ENCODE data around the gene PPP3CA.
"Not testable (repeated sequence)": the region's sequence is repeated elsewhere in the genome, so short reads cannot be mapped to it uniquely, and the experiment has no call there.

PPP3CA gene

DNA sequence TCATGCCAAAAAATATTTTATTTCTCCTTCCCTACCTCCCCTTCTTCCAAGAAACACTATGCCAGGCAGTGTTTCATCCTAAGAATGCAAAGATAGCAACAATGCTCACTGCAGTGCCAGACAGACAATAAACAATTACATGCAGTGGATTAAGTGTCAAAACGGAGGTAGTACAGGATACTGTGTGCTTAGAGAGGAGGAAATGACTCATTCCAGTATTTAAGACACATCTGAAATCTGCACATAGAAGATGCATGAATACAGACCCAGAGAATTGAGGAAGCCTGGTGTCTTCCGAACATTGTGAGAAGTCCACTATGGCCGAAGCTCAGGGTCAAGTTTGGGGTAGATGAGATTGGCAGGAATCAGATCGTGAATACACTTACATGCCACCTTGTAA is 326.4 kb downstream of the PPP3CA start:
- DNase-seq (ENCODE audit: extremely low read depth in 1 of 2, low read depth in 1 of 2): no peak

- DNase-seq (ENCODE audit: extremely low read depth in 1 of 2, low read depth in 1 of 2): no peak
Observed at GRCh38 chr4:101019941-101020401, 327.4 kb downstream of the PPP3CA start.

DNA sequence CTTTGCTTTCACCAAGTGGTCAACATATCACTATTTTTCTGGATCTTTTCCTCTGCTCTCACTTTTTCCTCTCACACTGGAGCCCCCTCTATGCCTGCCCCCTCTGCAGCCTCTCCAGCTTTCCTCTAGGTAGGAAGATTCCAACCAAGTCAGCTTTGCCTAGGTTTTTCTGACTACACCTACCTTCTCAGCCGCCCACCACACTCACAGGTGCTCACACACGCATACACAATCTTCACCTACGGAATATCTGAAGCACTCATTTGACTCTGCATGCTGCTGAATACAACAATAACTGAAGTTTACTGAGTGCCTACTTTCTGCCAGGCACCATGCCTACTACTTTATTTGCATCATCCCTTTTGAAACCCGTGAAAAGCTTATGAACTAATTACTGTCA is 328.0 kb downstream of the PPP3CA start:
- DNase-seq (ENCODE audit: extremely low read depth in 1 of 2, low read depth in 1 of 2): no peak

GRCh38 chr4:101018836-101019235 is 328.5 kb downstream of the PPP3CA start:
- DNase-seq (ENCODE audit: extremely low read depth in 1 of 2, low read depth in 1 of 2): no peak

- DNase-seq (ENCODE audit: extremely low read depth in 1 of 2, low read depth in 1 of 2): no peak
Observed at GRCh38 chr4:101014417-101014816, 332.9 kb downstream of the PPP3CA start.

- no peak for DNase-seq (ENCODE audit: extremely low read depth in 1 of 2, low read depth in 1 of 2)
Observed at GRCh38 chr4:101010987-101011386, 336.3 kb downstream of the PPP3CA start.

DNA sequence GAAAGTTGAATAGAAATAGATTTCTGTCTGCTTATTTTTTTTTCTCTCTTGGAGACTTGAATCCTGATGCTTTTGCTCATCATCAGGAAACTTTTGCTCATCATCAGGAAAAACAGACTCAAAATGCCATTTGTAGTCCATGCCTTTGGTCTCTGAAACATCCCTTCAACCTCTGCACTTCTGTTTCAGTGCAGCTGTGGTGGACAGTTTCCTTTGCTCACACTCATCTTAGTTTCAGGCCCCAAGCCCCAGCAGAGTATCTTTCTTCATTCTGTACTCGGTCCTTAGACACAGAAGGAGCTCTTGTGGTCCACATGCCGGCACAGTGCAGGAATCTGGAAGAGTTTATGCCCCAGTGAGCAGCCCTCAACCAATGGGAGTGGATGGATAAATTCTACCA is 337.9 kb downstream of the PPP3CA start:
- DNase-seq (ENCODE audit: extremely low read depth in 1 of 2, low read depth in 1 of 2): no peak

DNA sequence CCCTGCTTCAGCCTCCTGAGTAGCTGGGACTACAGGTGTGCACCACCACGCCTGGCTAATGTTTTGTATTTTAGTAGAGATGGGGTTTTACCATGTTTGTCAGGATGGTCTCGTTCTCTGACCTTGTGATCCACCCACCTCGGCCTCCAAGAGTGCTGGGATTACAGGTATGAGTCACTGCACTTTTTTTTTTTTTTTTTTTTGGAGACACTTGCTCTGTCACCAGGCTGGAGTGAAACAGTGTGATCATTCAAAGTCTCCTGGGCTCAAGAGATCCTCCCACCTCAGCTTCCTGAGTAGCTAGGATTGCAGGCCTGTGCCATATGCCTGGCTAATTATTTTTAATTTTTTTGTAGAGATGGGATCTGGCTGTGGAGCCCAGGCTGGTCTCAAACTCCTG is 338.8 kb downstream of the PPP3CA start:
- DNase-seq (ENCODE audit: extremely low read depth in 1 of 2, low read depth in 1 of 2): no peak

DNA sequence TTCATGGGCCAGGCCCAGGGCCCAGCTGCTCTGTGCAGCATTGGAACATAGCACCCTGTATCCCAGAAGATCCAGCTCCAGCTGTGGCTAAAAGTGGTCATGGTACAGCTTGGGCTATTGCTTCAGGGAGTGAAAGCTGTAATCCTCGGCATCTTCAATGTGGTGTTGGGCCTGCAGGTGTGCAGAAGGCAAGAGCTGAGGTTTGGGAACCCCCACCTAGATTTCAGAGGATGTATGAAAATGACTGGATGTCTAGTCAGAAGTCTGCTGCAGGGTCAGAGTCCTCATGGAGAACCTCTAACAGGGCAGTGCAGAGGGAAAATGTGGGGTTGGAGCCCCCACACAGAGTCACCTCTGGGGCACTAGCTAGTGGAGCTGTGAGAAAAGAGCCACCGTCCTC is 341.7 kb downstream of the PPP3CA start:
- DNase-seq (ENCODE audit: extremely low read depth in 1 of 2, low read depth in 1 of 2): no peak

DNA sequence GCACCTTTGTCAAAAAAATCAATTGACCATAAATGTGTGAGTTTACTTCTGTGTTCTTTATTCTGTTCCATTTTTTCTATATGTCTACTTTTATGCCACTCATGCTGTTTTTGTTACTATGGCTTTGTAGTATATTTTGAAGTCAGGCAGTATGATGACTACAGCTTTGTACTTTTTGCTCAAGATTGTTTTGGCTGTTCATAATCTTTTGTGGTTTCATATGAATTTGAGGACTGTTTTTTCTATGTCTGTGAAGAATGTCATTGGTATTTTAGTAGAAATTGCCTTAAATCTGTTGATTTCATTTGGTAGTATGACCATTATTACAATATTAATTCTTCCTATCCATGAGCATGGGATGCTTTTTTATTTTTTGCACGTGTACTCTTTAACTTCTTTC is 346.8 kb downstream of the PPP3CA start:
- no peak for DNase-seq (ENCODE audit: extremely low read depth in 1 of 2, low read depth in 1 of 2)

DNA sequence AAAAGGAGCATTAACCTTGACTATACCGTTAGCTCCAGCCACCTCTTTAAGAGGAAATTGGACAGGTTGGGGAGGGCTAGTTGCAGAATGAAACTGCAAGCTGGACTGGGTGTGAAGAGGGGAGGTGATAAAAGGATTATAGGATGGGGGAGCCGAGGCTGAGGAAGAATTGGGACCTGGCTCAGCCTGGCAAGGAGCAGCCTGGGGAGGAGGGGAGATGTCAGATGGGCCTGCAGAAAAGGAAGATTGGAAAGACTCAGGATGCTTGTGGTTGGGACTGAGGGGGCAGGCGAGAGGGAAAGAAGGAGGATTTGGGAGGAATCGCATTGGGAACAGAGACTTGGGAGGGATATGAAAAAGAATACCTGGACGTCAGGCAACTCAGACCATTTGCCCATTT is 351.7 kb downstream of the PPP3CA start:
- no peak for DNase-seq (ENCODE audit: extremely low read depth in 1 of 2, low read depth in 1 of 2)

GRCh38 chr4:100995002-100995401 is 352.3 kb downstream of the PPP3CA start:
- DNase-seq (ENCODE audit: extremely low read depth in 1 of 2, low read depth in 1 of 2): not testable (repeated sequence)

- DNase-seq (ENCODE audit: extremely low read depth in 1 of 2, low read depth in 1 of 2): not testable (repeated sequence)
Observed at GRCh38 chr4:100991332-100992069, 355.8 kb downstream of the PPP3CA start.

- DNase-seq (ENCODE audit: extremely low read depth in 1 of 2, low read depth in 1 of 2): no peak
Observed at GRCh38 chr4:100989401-100989800, 357.9 kb downstream of the PPP3CA start.

DNA sequence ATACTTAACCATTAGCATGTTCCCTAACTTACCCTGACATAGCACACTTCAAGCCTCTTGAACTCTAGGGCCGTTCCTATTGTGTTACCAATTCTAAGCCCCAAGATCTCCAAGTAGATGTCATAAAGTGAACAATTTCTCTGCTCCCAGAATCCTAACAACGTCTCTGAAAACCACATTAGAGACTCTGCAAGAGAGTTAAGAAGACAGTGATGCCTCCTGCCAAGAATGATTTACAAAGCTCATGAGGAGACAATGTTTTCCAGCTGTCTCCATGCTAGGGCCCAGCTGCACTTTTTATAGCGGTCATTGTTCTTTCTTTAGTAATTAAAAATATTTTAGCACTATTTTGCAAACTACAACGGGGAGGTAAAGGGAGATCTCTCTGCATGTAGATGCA is 358.4 kb downstream of the PPP3CA start:
- no peak for DNase-seq (ENCODE audit: extremely low read depth in 1 of 2, low read depth in 1 of 2)

DNA sequence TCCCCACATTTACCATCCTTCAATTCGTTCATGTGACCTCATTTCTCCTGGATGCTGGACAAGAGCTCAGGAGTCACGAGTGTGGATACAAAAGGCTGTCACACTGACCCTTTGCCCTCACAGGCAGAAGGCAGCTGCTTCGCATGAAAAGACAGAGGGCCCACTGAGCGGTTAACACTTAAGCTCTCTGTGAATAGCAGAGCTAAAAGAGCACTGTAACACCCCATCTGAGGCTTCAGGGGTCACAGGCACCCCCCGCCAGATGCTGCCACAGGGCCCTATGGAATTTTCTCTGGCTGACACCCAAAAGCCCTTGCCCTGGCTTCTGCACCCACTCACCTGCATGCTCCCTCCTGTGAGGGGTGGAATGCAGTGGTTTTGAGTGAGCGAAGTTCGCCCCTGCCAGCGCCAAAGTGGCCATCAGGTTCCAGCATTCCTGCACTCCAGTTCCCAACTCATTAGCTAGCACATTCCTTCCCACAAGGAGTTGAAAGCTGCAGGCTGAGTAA is 360.9 kb downstream of the PPP3CA start:
- no peak for DNase-seq (ENCODE audit: extremely low read depth in 1 of 2, low read depth in 1 of 2)

- no peak for DNase-seq (ENCODE audit: extremely low read depth in 1 of 2, low read depth in 1 of 2)
Observed at GRCh38 chr4:100985576-100985975, 361.8 kb downstream of the PPP3CA start.

DNA sequence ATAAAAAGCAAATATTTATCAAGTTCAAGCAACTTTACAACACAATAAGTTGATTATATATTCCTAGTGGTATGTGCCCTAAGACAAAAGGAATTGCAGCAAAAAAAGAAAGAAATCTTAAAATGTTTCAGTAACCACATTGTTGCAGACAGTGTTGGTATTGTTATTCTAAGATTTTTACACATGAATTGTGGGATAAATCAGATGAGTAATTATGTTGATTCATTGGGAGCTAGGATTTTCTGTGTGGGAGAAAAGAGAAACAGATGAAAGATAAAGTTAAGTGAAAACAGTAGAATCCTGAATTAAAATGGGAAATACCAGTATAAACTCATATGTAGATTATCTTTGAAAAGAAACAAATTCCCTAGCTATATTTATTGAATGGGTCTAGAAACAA is 362.4 kb downstream of the PPP3CA start:
- DNase-seq (ENCODE audit: extremely low read depth in 1 of 2, low read depth in 1 of 2): no peak

DNA sequence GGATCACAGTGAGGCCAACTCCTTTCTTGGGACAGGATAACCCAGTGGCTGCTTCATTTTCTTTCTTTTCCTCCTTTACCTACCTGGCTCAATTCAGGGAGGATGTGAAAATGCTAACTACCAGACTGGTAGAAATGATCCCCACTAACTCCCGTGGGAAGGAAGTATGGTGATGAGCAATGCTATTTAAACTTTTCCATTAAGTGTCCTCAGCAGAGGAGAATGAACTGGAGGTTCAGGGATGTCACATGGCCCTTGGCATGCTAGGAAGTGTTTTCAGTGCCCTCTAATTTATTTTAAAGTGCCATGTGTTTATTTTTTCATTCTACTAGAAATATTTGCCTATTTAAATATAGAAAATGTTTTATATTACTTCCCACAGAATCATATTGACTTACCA is 363.9 kb downstream of the PPP3CA start:
- DNase-seq (ENCODE audit: extremely low read depth in 1 of 2, low read depth in 1 of 2): no peak

DNA sequence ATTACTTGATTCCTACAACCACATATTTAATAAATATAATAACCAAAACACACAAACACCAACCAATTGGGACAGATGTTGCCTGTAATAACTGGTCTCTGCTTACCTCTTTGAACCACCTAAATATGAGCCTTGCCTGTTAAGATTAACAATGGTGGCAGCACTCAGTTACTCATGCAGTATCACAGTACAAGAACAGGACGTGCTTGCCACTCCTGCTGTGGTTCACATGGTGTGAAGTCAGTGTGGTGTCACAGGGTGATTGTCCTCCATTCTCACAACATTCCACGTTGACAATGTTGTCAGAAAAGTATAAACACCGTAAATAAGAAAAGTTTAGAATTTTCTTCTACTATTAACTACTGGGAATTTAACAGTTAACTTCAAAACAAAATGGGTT is 365.0 kb downstream of the PPP3CA start:
- no peak for DNase-seq (ENCODE audit: extremely low read depth in 1 of 2, low read depth in 1 of 2)

GRCh38 chr4:100981447-100982204 is 365.7 kb downstream of the PPP3CA start:
- no peak for DNase-seq (ENCODE audit: extremely low read depth in 1 of 2, low read depth in 1 of 2)

GRCh38 chr4:100979736-100980135 is 367.6 kb downstream of the PPP3CA start:
- no peak for DNase-seq (ENCODE audit: extremely low read depth in 1 of 2, low read depth in 1 of 2)
